Effector memory CD4-positive, alpha-beta T cell (primary cell): ENCODE data around the gene CDHR1.

Source experiments
- DNase-seq, 3 donors: peaks; one replicate each; pipeline ENCODE4 v3.0.0-alpha.2; 2020
- H3K27ac ChIP-seq: 2 replicates; pipeline ENCODE4 v1.7.0; 2013; ENCODE audit warnings: mild to moderate bottlenecking, low read length, moderate library complexity; ENCODE audit not compliant: insufficient read depth, poor library complexity, severe bottlenecking
- H3K27me3 ChIP-seq: replicated peaks from 2 replicates; pipeline ENCODE4 v1.7.0; 2013; ENCODE audit warnings: mild to moderate bottlenecking, low read length; ENCODE audit not compliant: insufficient read depth, control insufficient read depth, poor library complexity, severe bottlenecking
- H3K36me3 ChIP-seq: 2 replicates; pipeline ENCODE4 v1.7.0; 2013; ENCODE audit warnings: mild to moderate bottlenecking, low read length, moderate library complexity; ENCODE audit not compliant: control insufficient read depth, insufficient read depth
- H3K4me1 ChIP-seq: 2 replicates; pipeline ENCODE4 v1.7.0; 2013; ENCODE audit warnings: low read length, mild to moderate bottlenecking; ENCODE audit not compliant: control insufficient read depth, insufficient read depth, poor library complexity, severe bottlenecking
- H3K4me3 ChIP-seq: 2 replicates; pipeline ENCODE4 v1.7.0; 2013; ENCODE audit warnings: low read length, low read depth, mild to moderate bottlenecking; ENCODE audit not compliant: insufficient read depth, poor library complexity, severe bottlenecking
- H3K9me3 ChIP-seq: 2 replicates; pipeline ENCODE4 v1.7.0; 2013; ENCODE audit warnings: mild to moderate bottlenecking, low read length, moderate library complexity; ENCODE audit not compliant: control insufficient read depth

CDHR1 gene

DNA sequence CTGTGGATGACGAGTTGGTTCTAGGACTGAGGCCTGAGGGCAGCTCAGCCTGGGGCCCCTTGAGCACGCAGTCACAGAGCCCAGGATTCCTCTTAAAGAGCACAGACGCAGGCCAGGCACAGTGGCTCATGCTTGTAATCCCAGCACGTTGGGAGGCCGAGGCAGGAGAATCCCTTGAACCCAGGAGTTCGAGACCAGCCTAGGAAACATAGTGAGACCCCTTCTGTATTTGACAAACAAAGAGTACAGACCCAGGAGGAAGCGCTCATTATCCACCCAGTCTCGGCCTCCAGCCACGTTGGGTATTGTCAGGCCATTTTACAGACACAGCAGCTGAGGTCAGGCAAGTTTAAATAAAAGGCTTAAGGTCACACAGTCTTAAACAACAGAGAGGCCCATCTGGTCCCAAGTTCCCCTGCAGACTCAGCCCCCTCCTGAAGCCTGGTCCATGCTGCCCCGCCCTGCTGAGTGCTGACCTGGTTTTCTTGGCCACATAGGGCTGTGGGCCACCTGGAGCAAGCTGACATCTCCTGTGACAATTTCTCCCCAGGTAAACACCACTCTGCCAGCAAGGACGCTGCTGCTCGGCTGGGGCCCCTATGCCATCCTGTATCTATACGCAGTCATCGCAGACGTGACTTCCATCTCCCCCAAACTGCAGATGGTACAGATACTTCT, 63.1 kb downstream of the CDHR1 start:
- DNase-seq: no peak
- no peaks in the 10 kb centered on the region for H3K9me3 ChIP-seq
- no peaks in the 10 kb centered on the region for H3K4me1 ChIP-seq
- H3K27ac ChIP-seq: no peak overlapping the region
- H3K36me3 ChIP-seq: no peaks in the 10 kb centered on the region
- no peaks in the 10 kb centered on the region for H3K27me3 ChIP-seq
- no peak overlapping the region for H3K4me3 ChIP-seq

GRCh38 chr10:84258034-84258695, 63.8 kb downstream of the CDHR1 start:
- DNase-seq: no peak
- Histone ChIP-seq H3K36me3 (no peaks in the 10 kb centered on the region), H3K27me3 (no peaks in the 10 kb centered on the region), H3K4me1 (no peaks in the 10 kb centered on the region), H3K27ac (no peak overlapping the region), H3K9me3 (no peaks in the 10 kb centered on the region), H3K4me3 (no peak overlapping the region)

DNA sequence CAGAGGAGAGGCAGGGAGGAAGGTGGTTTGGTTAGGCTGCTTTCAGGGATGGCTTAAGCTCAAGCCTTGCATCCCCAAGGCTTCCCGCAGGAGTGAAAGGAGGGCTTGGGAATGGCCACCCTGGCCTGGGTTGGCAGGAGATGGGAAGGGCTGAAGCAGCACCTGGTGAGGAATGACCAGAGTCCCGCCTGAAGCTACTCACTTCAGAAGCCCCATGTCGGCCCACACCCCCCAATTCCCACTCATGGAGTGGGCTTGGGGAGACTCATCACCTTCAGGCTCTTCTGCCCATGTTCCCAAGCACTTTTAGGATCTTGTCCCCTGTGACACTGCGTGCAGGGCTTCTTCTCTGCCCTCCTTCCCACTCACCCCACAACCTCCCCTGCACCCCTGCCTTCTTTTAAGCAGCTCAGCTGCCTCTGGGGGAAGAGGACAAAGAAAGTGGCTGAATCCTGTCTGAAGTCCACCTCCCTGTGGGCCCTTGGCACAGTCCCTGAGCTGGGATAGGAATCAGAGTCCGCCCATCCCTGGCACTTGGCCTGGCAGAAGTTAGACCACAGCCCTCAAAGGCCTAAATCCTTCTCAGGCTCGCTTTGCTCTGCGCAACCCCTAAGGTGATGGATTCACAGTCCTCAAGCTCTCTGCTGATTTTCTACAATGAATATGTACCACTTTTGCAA, 67.0 kb downstream of the CDHR1 start:
- Histone ChIP-seq H3K27ac (no peak overlapping the region), H3K4me1 (no peaks in the 10 kb centered on the region), H3K4me3 (no peak overlapping the region), H3K9me3 (no peaks in the 10 kb centered on the region), H3K36me3 (no peaks in the 10 kb centered on the region), H3K27me3 (no peaks in the 10 kb centered on the region)
- DNase-seq: no peak

DNA sequence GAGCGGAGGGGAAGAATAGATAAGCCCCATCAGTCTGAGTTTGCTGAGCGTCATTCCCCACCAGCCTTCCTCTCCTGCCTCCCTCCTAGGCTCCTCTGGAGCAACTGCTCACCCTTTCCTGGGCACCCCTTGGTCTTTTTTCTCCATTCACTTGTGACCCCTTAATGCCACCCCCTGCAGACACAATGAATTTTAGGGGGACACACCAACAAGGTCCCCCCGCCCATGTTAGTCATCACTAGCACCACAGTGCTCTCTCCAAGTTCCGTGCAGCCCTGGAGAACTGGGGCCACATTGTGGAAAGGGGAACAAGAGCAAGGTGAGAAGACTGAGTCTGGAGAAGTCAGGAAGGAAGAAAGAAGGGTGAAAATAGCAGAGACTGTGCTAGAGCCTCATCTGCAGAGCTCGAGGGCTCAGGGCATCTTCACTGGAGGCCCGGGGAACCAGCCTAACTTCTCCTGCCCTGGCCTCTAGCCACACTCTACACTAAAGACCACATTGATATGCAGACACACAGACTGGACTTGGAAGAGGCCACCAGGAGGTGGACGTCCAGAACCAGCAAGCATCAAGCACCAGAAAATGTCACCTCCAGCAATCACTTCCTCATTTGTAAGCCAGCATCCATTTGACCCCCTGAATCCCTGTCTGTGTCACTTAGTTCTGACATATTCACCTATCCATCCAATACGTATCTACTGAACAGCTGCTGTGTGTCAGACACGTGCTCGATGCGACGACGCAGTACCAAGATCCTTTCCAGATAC, 68.0 kb downstream of the CDHR1 start:
- no peak for DNase-seq
- Histone ChIP-seq H3K27ac (no peak overlapping the region), H3K4me3 (no peak overlapping the region), H3K27me3 (no peaks in the 10 kb centered on the region), H3K4me1 (no peaks in the 10 kb centered on the region), H3K36me3 (no peaks in the 10 kb centered on the region), H3K9me3 (no peaks in the 10 kb centered on the region)

GRCh38 chr10:84263716-84264115, 69.4 kb downstream of the CDHR1 start:
- no peak overlapping the region for H3K4me3 ChIP-seq
- no peaks in the 10 kb centered on the region for H3K27me3 ChIP-seq
- no peaks in the 10 kb centered on the region for H3K4me1 ChIP-seq
- H3K27ac ChIP-seq: no peak overlapping the region
- H3K9me3 ChIP-seq: no peaks in the 10 kb centered on the region
- DNase-seq: no peak
- no peaks in the 10 kb centered on the region for H3K36me3 ChIP-seq

DNA sequence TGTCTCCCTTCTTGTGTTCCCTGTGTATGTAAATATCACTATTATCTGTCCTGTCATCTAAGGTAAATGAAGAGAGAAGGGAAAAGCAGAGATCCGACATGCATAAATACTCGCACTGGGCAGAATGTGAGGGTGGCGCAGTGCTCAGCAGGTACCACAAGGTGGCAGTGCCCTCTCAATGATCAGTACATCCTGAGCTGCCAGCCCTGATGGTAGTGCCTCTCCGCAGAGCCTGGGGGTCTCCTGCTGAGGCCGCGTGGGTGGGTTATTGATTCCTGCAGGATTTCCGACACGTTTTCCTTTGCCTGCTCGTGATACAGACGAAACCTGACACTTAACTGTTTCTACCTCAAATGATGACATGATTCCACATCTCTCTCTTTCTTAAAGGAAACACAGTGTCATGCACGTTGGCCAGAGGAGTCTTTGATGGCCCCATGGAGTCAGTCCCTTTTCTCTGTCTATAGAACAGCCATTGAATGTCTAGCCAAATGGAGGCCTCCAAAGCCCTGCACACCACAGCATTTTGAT, 70.3 kb downstream of the CDHR1 start:
- Histone ChIP-seq H3K27me3 (no peaks in the 10 kb centered on the region), H3K4me1 (no peaks in the 10 kb centered on the region), H3K4me3 (no peak overlapping the region), H3K27ac (no peak overlapping the region), H3K9me3 (no peaks in the 10 kb centered on the region), H3K36me3 (no peaks in the 10 kb centered on the region)
- DNase-seq: peak; percentile 23 to 53 (median 38)

DNA sequence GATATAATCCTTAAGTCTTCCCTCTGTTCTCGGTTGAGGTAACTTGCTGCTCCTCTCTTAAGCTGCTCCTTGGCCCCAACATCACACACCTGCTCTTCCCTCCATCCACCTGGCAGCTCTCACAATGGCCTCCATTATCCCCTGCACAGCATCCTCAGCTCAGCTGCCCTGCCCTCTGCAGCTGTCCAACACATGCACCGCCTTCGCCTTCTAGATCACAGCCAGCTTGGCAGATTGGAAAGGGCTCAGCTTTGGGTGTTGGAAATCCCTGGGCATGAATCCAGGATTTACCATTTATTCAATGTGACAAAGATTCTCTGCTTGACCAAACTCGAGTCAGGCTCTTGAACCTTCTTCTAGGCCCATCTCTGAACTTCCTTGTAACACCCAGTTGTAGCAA, 71.1 kb downstream of the CDHR1 start:
- no peak for DNase-seq
- no peak overlapping the region for H3K4me3 ChIP-seq
- no peaks in the 10 kb centered on the region for H3K36me3 ChIP-seq
- H3K4me1 ChIP-seq: no peaks in the 10 kb centered on the region
- H3K9me3 ChIP-seq: no peaks in the 10 kb centered on the region
- no peaks in the 10 kb centered on the region for H3K27me3 ChIP-seq
- no peak overlapping the region for H3K27ac ChIP-seq

DNA sequence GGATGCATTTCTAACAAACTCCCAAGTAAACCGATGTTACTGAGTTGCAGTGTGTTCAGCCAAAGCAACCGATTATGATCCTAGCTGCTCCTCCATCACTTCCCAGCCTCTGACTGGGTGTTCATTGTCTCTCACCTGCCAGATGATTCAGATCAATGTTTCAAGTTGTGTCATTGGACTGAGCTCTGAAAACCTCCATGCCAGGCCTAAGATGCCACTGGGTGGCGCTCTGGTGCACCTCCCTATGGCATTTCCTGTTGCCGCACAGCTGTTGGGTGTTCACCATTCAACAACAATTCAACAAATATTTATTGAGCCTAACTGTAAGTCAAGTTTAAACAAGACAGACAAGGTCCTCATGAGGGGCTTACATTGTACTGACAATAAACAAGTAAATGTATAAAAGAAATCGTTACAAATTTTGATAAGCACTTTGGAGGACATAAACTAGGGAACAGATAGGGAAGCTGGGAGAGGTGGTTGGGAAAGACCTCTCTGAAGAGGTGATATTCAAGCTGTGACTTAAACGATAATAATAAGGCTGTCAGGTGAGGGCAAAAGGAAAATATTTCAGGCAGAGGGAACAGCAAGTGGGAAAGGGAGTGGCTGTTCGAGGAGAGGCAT, 73.3 kb downstream of the CDHR1 start:
- no peaks in the 10 kb centered on the region for H3K4me1 ChIP-seq
- H3K4me3 ChIP-seq: no peak overlapping the region
- H3K27ac ChIP-seq: no peak overlapping the region
- DNase-seq: peak in 2 of 3 donors; percentile 29 to 32
- H3K36me3 ChIP-seq: no peaks in the 10 kb centered on the region
- H3K9me3 ChIP-seq: no peaks in the 10 kb centered on the region
- no peaks in the 10 kb centered on the region for H3K27me3 ChIP-seq

DNA sequence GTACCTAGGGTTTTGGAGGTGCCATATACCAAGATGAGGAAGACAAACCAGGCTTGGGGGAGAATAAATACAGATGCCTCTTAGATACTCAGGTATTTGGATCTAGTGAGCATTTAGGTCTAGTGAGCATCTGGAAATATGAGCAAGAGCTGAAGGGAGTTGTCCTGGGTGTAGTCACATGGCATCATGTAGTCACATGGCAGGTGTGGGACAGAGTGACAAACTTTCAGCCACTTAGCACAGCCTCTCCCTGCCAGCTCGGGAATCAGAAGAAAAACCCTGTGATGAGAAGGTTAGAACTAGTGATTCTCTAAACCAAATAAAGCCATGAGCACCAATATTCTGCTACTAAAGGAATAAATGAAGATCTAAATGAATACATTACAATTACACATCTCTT, 74.8 kb downstream of the CDHR1 start:
- no peak for DNase-seq
- Histone ChIP-seq H3K4me3 (no peak overlapping the region), H3K36me3 (no peaks in the 10 kb centered on the region), H3K9me3 (no peaks in the 10 kb centered on the region), H3K27ac (no peak overlapping the region), H3K4me1 (no peaks in the 10 kb centered on the region), H3K27me3 (no peaks in the 10 kb centered on the region)
